ENCODE results near the gene F10. TPM values are rescaled to one million over a fixed set of nuclear protein-coding genes. Genes with fewer than 3 reads are reported as not detected.

The F10 gene
- total and polyA plus RNA-seq, 11 donors: 2.4 to 13.6 (median 9.2) TPM

DNA sequence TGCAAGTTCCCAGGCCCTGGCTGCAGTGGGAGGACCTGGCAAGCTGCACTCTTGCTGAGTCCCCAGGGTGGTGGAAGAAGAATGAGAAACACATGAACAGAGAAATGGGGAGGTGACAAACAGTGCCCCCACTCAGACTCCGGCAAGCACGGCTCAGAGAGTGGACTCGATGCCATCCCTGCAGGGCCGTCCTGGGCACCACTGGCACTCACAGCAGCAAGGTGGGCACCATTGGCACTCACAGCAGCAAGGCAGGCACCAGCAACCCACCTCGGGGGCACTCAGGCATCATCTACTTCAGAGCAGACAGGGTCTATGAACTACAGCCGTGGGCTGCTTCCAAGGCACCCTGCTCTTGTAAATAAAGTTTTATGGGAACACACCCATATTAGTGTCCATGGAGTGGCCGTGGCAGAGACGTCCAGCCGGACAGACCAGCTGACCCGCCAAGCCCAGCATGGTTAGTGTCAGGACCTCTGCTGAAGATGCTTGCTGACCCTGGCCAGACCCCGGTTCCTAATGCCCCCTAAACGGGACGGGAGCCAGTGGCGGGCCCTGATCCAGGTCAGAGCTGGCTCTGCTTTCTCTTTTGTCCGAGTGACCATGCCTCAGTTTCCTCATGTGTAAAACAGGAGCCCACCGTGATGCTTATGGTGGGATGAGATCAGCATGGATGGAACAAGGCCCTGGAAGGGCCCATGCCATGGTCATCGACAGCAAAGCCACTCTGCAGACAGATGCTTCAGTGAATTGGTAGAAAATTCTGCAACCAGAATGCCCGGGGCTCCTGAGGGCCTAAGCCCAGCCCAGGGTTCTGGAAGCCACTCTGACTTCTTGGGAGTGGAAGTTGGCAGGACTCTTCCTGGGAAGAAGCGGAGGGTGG is 2.1 kb upstream of the F10 start:
- Histone ChIP-seq H3K4me1 (peaks cover 0 to 10% (median 3%) of the 10 kb centered on the region in 12 donors), H3K36me3 (no peaks in the 10 kb centered on the region), H3K4me3 (no peak overlapping the region), H3K27me3 (no peaks in the 10 kb centered on the region), H3K9me3 (no peaks in the 10 kb centered on the region), H3K27ac (no peak overlapping the region)
- ATAC-seq (no peak), DNase-seq (peak in 1 of 5 donors; percentile 12)
- intact Hi-C loops (cut with DNase I): no loop called here
- WGBS, 4 donors: 79 to 91% (median 85%) methylated on average over 12 to 19 of the region's 19 CpGs
- TF ChIP-seq, protein P1, sequence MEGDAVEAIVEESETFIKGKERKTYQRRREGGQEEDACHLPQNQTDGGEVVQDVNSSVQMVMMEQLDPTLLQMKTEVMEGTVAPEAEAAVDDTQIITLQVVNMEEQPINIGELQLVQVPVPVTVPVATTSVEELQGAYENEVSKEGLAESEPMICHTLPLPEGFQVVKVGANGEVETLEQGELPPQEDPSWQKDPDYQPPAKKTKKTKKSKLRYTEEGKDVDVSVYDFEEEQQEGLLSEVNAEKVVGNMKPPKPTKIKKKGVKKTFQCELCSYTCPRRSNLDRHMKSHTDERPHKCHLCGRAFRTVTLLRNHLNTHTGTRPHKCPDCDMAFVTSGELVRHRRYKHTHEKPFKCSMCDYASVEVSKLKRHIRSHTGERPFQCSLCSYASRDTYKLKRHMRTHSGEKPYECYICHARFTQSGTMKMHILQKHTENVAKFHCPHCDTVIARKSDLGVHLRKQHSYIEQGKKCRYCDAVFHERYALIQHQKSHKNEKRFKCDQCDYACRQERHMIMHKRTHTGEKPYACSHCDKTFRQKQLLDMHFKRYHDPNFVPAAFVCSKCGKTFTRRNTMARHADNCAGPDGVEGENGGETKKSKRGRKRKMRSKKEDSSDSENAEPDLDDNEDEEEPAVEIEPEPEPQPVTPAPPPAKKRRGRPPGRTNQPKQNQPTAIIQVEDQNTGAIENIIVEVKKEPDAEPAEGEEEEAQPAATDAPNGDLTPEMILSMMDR (IDR thresholded peaks at IDR 0.05): no peak
- no peak for TF ChIP-seq POLR2A (IDR thresholded peaks at IDR 0.05)

- no peak for ATAC-seq
- intact Hi-C loops (cut with DNase I): no loop called here
- peak in 2 of 5 donors; percentile 15 to 18 for DNase-seq
These were observed 1.2 kb upstream of the F10 start for GRCh38 chr13:113121183-113121927.

DNA sequence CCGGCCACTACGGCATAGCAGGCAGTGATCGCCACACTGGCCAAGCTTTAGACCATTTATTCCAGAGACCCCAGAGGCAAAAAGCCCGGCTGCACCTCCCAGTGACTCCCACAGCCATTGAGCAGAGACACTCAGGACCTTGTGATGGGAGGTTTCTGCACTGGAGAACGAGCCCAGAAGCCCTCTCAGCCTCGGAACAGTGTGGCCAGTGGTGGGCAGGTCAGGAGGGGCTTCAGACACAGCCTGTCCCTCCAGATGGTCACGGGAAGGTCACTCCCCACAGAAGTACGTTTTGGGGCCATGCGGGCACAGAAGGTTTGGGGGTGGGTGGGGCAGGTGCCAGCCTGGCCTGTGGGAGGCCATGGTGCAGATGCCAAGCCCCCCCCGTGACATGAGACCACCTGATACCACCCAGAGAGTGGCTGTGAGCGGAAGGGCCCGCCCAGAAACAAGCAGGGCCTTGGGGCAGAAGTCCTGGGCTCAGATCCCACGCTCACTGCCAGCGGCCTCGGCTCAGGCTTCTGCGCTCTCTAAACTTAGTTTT is 599 bp upstream of the F10 start:
- peaks cover 0 to 10% (median 3%) of the 10 kb centered on the region in 12 donors for H3K4me1 ChIP-seq
- no peak for TF ChIP-seq POLR2A (IDR thresholded peaks at IDR 0.05)
- TF ChIP-seq, protein P1 (IDR thresholded peaks at IDR 0.05): no peak
- no peaks in the 10 kb centered on the region for H3K36me3 ChIP-seq
- WGBS, 4 donors: 80 to 86% (median 82%) methylated on average over 7 to 16 of the region's 16 CpGs
- H3K9me3 ChIP-seq: no peaks in the 10 kb centered on the region
- H3K27ac ChIP-seq: peak overlapping the region in 5 of 12 donors; percentile 19 to 48 (median 22)
- H3K27me3 ChIP-seq: no peaks in the 10 kb centered on the region
- ATAC-seq: no peak
- intact Hi-C loops (cut with DNase I): no loop called here
- DNase-seq: peak in 2 of 5 donors; percentile 13 to 20
- peak overlapping the region in 6 of 12 donors; percentile 30 to 48 (median 42) for H3K4me3 ChIP-seq

More at GRCh38 chr13:113121183-113121927, 1.2 kb upstream of the F10 start:
- TF ChIP-seq, protein P1 (IDR thresholded peaks at IDR 0.05): no peak
- no peak for TF ChIP-seq POLR2A (IDR thresholded peaks at IDR 0.05)
- Histone ChIP-seq H3K36me3 (no peaks in the 10 kb centered on the region), H3K4me3 (no peak overlapping the region), H3K27ac (no peak overlapping the region), H3K27me3 (no peaks in the 10 kb centered on the region), H3K9me3 (no peaks in the 10 kb centered on the region), H3K4me1 (peaks cover 0 to 10% (median 3%) of the 10 kb centered on the region in 12 donors)
- 91 to 96% (median 92%) methylated on average over 12 to 24 of the region's 24 CpGs for WGBS, 4 donors

All from heart left ventricle (tissue), 16 donors.